ENCODE results near the gene DCBLD2. TPM values are rescaled to one million over a fixed set of nuclear protein-coding genes. Genes with fewer than 3 reads are reported as not detected.

DCBLD2 gene
- total and polyA plus RNA-seq, 2 experiments from 2014 or later: 68.3 to 203 TPM

DNA sequence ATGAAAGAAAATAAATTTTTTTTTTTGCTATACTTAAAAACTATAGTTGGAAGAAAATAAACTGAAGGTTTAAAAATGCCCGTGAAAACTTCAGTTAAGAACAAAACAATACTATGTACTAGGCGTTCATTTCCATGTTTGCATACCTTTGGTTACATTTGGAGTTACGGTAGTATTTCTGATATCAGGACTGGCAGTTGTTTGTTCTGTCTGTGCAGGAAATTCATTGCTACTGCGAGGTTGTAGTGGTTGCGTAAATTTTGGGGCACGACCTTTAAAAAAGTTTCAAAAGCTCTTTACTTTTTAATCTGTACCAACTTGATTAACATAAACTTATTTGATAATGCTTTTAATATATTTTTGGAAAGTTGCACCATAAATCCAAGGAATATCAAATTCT lies 90.4 kb downstream of the DCBLD2 start:
- Histone ChIP-seq H3K79me2 (ENCODE audit: insufficient read depth) (peaks cover 23% of the 10 kb centered on the region), H3K36me3 (ENCODE audit: low read depth) (peaks cover 90% of the 10 kb centered on the region), H3K4me1 (ENCODE audit: insufficient read depth) (peaks cover 13% of the 10 kb centered on the region), H3F3A (ENCODE audit: insufficient read depth) (peaks cover 47% of the 10 kb centered on the region), H4K20me1 (ENCODE audit: insufficient read depth) (no peaks in the 10 kb centered on the region), H3K9me2 (ENCODE audit: insufficient read depth) (no peaks in the 10 kb centered on the region), H3K9ac (no peak overlapping the region), H3K9me3 (ENCODE audit: low read depth) (no peaks in the 10 kb centered on the region), H3K4me3 (no peak overlapping the region), H2AFZ (no peak overlapping the region), H3K4me2 (ENCODE audit: unreplicated experiment) (no peak overlapping the region), H3K27me3 (replicated peaks; ENCODE audit: insufficient read depth) (no peaks in the 10 kb centered on the region), H3K27ac (no peak overlapping the region)
- no peak for DNase-seq
- TF ChIP-seq EZH2phosphoT487 (IDR thresholded peaks at IDR 0.05; ENCODE audit: insufficient read depth, low read depth) (no peak), EZH2 (IDR thresholded peaks at IDR 0.05; ENCODE audit: insufficient read depth, poor library complexity, severe bottlenecking) (no peak)
- in situ Hi-C loops (cut with MboI): no loop called here
- WGBS, 2 experiments (ENCODE audit: low coverage in 1 of 2, low lambda C conversion rate in 2 of 2, missing lambda C conversion rate in 2 of 2): 96 to 97% methylated on average over 6 of the region's 6 CpGs

DNA sequence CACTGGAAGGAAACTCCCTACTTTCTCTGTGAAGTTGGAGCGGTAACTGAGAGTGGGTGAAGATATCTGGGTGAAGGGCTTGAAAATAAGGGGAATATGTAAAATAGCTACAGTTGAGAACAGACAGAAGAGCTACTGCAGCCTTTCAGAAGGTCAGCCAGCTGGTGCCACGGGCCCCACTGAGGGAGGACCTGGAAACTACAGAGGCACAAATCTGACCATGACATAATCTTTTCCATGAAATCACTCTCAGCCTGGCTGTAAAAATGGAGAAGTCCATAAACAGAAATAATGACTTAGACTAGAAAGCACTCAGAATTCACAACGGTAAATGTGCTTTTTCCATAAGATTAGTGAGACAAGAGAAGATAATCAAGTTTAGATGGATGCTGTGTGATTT lies 91.9 kb downstream of the DCBLD2 start:
- H3K9me3 ChIP-seq (ENCODE audit: low read depth): no peaks in the 10 kb centered on the region
- in situ Hi-C loops (cut with MboI): no loop called here
- H3K4me1 ChIP-seq (ENCODE audit: insufficient read depth): no peaks in the 10 kb centered on the region
- H3K79me2 ChIP-seq (ENCODE audit: insufficient read depth): peaks cover 13% of the 10 kb centered on the region
- no peak overlapping the region for H3K9ac ChIP-seq
- peaks cover 51% of the 10 kb centered on the region for H3F3A ChIP-seq (ENCODE audit: insufficient read depth)
- no peak for DNase-seq
- no peak overlapping the region for H3K4me3 ChIP-seq
- no peaks in the 10 kb centered on the region for H3K27me3 ChIP-seq (replicated peaks; ENCODE audit: insufficient read depth)
- no peak overlapping the region for H3K27ac ChIP-seq
- H3K36me3 ChIP-seq (ENCODE audit: low read depth): peaks cover 93% of the 10 kb centered on the region
- H3K9me2 ChIP-seq (ENCODE audit: insufficient read depth): no peaks in the 10 kb centered on the region
- no peak overlapping the region for H2AFZ ChIP-seq
- 91 to 100% methylated on average over 3 of the region's 3 CpGs for WGBS, 2 experiments (ENCODE audit: low coverage in 1 of 2, low lambda C conversion rate in 2 of 2, missing lambda C conversion rate in 2 of 2)
- TF ChIP-seq EZH2 (IDR thresholded peaks at IDR 0.05; ENCODE audit: insufficient read depth, poor library complexity, severe bottlenecking) (no peak), EZH2phosphoT487 (IDR thresholded peaks at IDR 0.05; ENCODE audit: insufficient read depth, low read depth) (no peak)
- H4K20me1 ChIP-seq (ENCODE audit: insufficient read depth): no peaks in the 10 kb centered on the region
- no peak overlapping the region for H3K4me2 ChIP-seq (ENCODE audit: unreplicated experiment)

DNA sequence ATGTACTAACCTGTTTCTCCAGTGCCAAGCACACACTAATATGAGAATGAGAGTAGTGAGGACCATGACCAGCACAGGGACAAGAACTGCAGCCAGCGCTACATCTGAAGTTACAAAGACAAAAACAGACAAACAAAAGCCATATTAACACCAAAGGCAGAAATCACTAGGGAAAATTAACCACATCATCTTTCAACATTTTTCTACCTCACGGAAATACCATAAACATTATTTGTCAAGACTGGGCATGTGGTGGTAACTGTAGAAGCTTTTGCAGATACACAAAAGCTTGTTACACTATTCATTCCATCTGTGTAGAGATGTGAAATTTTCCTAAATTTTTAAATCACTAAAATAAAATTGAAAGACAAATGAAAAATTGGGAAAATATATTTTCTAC lies 93.4 kb downstream of the DCBLD2 start:
- peak overlapping the region; percentile 11; the same call in 1 of the 2 replicates for H3K27ac ChIP-seq
- H2AFZ ChIP-seq: no peak overlapping the region
- WGBS, 2 experiments (ENCODE audit: low coverage in 1 of 2, low lambda C conversion rate in 2 of 2, missing lambda C conversion rate in 2 of 2): 95 to 96% methylated on average over 2 of the region's 2 CpGs
- H3K36me3 ChIP-seq (ENCODE audit: low read depth): peaks cover 84% of the 10 kb centered on the region
- H3K4me3 ChIP-seq: no peak overlapping the region
- H3K79me2 ChIP-seq (ENCODE audit: insufficient read depth): peaks cover 13% of the 10 kb centered on the region
- H3K9ac ChIP-seq: no peak overlapping the region
- H3F3A ChIP-seq (ENCODE audit: insufficient read depth): peaks cover 41% of the 10 kb centered on the region
- in situ Hi-C loops (cut with MboI): no loop called here
- H3K9me3 ChIP-seq (ENCODE audit: low read depth): no peaks in the 10 kb centered on the region
- TF ChIP-seq EZH2phosphoT487 (IDR thresholded peaks at IDR 0.05; ENCODE audit: insufficient read depth, low read depth) (no peak), EZH2 (IDR thresholded peaks at IDR 0.05; ENCODE audit: insufficient read depth, poor library complexity, severe bottlenecking) (no peak)
- H4K20me1 ChIP-seq (ENCODE audit: insufficient read depth): no peaks in the 10 kb centered on the region
- no peaks in the 10 kb centered on the region for H3K4me1 ChIP-seq (ENCODE audit: insufficient read depth)
- H3K27me3 ChIP-seq (replicated peaks; ENCODE audit: insufficient read depth): no peaks in the 10 kb centered on the region
- H3K4me2 ChIP-seq (ENCODE audit: unreplicated experiment): no peak overlapping the region
- DNase-seq: no peak
- H3K9me2 ChIP-seq (ENCODE audit: insufficient read depth): no peaks in the 10 kb centered on the region

DNA sequence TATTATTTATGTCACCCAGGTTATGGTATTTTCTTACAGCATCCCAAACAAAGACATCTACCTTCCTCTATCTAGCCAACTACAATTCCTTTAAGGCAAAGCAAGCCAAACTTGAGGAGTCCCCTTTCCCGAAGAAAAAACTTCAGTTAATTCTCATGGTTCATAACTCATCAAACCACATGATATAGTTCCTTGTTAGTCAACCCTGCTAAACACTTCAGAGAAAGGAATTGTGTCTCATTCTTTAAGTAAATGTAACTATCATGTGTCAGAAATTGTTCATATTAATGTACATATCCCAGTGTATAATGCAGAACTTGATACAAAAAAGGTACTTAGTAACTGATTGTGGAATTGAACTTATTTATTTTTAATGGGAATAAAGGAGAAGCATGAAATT lies 93.9 kb downstream of the DCBLD2 start:
- H4K20me1 ChIP-seq (ENCODE audit: insufficient read depth): no peaks in the 10 kb centered on the region
- TF ChIP-seq EZH2 (IDR thresholded peaks at IDR 0.05; ENCODE audit: insufficient read depth, poor library complexity, severe bottlenecking) (no peak), EZH2phosphoT487 (IDR thresholded peaks at IDR 0.05; ENCODE audit: insufficient read depth, low read depth) (no peak)
- no peak overlapping the region for H2AFZ ChIP-seq
- no peaks in the 10 kb centered on the region for H3K9me3 ChIP-seq (ENCODE audit: low read depth)
- 94 to 100% methylated on average over 1 of the region's 1 CpG for WGBS, 2 experiments (ENCODE audit: low coverage in 1 of 2, low lambda C conversion rate in 2 of 2, missing lambda C conversion rate in 2 of 2)
- peak overlapping the region; percentile 11; the same call in 1 of the 2 replicates for H3K27ac ChIP-seq
- H3K4me1 ChIP-seq (ENCODE audit: insufficient read depth): no peaks in the 10 kb centered on the region
- H3K9ac ChIP-seq: no peak overlapping the region
- peaks cover 41% of the 10 kb centered on the region for H3F3A ChIP-seq (ENCODE audit: insufficient read depth)
- no peak overlapping the region for H3K4me3 ChIP-seq
- no peaks in the 10 kb centered on the region for H3K27me3 ChIP-seq (replicated peaks; ENCODE audit: insufficient read depth)
- H3K4me2 ChIP-seq (ENCODE audit: unreplicated experiment): no peak overlapping the region
- peaks cover 83% of the 10 kb centered on the region for H3K36me3 ChIP-seq (ENCODE audit: low read depth)
- no peak for DNase-seq
- no peaks in the 10 kb centered on the region for H3K9me2 ChIP-seq (ENCODE audit: insufficient read depth)
- peaks cover 13% of the 10 kb centered on the region for H3K79me2 ChIP-seq (ENCODE audit: insufficient read depth)
- in situ Hi-C loops (cut with MboI): no loop called here

DNA sequence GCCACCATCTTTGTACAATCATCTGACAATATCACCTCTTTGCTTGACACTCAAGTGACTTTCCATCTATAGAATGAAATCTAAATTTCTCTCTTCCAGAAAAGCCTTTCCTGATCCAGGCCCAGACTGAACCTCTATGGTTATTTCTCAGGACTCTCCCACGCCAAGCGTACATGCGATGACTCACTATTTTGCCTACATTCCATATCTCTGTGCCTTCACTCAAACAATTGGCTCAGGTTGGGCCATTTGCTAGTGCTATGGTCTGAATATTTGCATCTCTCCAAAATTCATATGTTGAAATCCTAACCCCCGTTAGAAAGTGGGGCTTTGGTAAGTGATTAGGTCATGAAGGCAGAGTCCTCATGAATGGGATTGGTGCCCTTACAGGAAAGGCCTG lies 94.5 kb downstream of the DCBLD2 start:
- Histone ChIP-seq H3K36me3 (ENCODE audit: low read depth) (peaks cover 78% of the 10 kb centered on the region), H3K4me2 (ENCODE audit: unreplicated experiment) (no peak overlapping the region), H3K9me2 (ENCODE audit: insufficient read depth) (no peaks in the 10 kb centered on the region), H3K4me1 (ENCODE audit: insufficient read depth) (no peaks in the 10 kb centered on the region), H3K9me3 (ENCODE audit: low read depth) (no peaks in the 10 kb centered on the region), H4K20me1 (ENCODE audit: insufficient read depth) (no peaks in the 10 kb centered on the region), H3F3A (ENCODE audit: insufficient read depth) (peaks cover 41% of the 10 kb centered on the region), H3K9ac (no peak overlapping the region), H3K27ac (0 out of 2 replicates have a peak overlapping the region, but pooled peaks have one; percentile 19), H2AFZ (no peak overlapping the region), H3K27me3 (replicated peaks; ENCODE audit: insufficient read depth) (no peaks in the 10 kb centered on the region), H3K79me2 (ENCODE audit: insufficient read depth) (peaks cover 9% of the 10 kb centered on the region), H3K4me3 (no peak overlapping the region)
- TF ChIP-seq EZH2phosphoT487 (IDR thresholded peaks at IDR 0.05; ENCODE audit: insufficient read depth, low read depth): no peak
- no peak for TF ChIP-seq EZH2 (IDR thresholded peaks at IDR 0.05; ENCODE audit: insufficient read depth, poor library complexity, severe bottlenecking)
- in situ Hi-C loops (cut with MboI): no loop called here
- DNase-seq: no peak
- WGBS, 2 experiments (ENCODE audit: low coverage in 1 of 2, low lambda C conversion rate in 2 of 2, missing lambda C conversion rate in 2 of 2): 98 to 99% methylated on average over 4 of the region's 4 CpGs

All from GM23248 (cell line).